HG02623 (cell line): Measurements from ENCODE around the gene BASP1.
"Not testable (repeated sequence)": the region's sequence is repeated elsewhere in the genome, so short reads cannot be mapped to it uniquely, and the experiment has no call there.

Source experiments
- ATAC-seq: cut with Tn5 transposase; IDR thresholded peaks from one replicate; pipeline ENCODE4 v1.9.1; 2021; ENCODE audit warnings: moderate library complexity; ENCODE audit not compliant: unreplicated experiment

Gene BASP1

DNA sequence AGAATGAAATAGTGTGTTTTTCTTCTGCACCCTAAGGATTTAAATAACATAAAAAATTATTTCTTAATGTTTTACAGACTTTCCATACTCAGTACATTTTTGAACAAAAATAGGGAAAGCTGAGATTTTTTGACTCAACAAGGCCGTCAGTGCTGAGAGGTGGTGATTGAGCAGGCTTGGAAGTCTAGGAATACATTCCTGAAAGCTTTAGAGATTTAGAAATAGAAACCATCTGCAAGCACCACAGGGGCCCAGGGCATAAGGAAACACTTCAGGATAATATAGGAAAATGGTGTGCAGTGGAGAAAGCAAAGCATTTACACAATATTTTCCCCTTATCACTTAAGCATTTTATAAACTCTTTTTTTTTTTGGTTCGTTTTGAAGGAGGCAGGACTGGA is 5.2 kb downstream of the BASP1 start:
- no peak for ATAC-seq

- ATAC-seq: peak; percentile 39
Measured at GRCh38 chr5:17223367-17224185, 6.1 kb downstream of the BASP1 start.

GRCh38 chr5:17224858-17225511 is 7.6 kb downstream of the BASP1 start:
- ATAC-seq: peak; percentile 60

DNA sequence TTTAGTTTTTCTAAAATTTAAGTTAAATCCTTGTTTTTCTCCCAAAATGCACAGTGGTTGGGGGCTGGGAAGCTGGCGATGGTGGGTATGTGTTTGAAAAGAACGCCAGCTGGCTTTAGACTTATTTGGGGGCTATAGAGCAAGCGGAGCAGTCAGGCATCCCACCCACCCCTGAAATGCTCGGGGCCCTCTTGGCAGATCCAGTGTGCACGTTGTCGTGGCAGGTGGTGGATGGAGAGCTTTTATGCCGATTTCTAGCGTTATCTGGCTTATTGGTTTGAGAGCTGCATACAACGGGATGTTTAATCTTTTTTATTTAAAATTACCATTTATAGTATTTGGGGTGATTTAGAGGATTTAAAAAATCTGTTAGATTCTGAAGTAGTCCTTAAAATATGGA is 8.1 kb downstream of the BASP1 start:
- ATAC-seq: no peak

DNA sequence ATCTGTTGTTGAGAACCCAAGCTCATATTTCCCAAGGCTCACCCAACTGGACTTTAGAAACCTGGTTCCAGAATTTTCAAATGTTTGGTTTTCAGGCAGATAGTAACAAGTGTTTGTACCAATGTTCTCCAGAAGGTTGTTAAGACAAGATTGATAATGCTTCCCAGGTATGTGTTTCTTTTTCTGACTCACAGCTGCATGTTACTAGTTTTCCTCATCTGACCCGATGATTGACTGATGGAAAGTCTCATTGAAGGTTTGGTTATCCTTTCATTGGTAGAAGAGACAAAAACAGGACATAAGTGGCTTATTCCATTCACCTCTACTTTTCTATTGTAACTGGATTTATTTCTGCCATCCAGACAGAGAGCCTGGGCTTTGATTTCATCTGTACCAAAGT is 10.4 kb downstream of the BASP1 start:
- ATAC-seq: no peak

DNA sequence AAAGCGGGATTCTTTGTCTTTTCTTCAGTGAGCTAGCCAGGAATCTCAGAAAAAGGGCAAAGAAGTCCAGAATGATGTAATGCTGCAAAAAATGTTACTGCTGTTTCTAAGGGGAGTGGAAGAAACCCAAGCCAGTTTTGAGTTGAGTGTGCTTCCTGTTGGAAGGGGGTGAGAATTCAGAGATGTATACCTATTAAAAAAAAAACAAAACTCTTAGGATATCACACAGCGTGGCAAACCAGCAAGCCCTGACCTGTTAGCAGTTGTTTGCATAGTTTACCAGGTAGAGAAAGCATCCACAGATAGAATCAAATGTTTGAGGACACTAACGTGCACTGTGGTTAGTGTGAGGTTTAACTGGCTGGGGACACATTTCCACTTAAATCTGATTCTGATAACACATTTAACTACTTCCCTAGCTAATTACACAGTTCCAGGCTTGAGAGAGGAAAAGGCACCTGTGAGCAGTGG is 11.4 kb downstream of the BASP1 start:
- ATAC-seq: peak; percentile 45

DNA sequence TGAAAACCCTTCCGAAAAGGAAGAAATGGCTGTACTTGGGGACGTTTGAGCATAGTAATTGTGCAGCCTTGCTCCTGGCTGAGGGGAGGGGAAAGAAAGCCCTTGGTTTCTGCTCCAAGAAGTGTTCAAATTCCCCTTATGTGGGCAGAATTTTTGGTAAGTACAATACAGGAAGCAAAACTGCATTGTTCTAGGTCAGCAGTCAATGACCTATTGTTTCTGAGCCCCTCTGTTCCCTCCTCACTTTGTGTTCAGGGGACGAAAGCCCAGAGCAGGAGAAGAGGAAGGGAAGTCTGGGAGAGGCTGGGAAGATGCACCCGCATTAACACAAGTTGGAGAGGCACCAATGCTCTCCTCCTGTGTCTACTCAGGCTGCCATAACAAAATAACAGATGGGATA is 11.9 kb downstream of the BASP1 start:
- peak; percentile 31 for ATAC-seq

GRCh38 chr5:17230191-17230590 is 12.8 kb downstream of the BASP1 start:
- no peak for ATAC-seq

DNA sequence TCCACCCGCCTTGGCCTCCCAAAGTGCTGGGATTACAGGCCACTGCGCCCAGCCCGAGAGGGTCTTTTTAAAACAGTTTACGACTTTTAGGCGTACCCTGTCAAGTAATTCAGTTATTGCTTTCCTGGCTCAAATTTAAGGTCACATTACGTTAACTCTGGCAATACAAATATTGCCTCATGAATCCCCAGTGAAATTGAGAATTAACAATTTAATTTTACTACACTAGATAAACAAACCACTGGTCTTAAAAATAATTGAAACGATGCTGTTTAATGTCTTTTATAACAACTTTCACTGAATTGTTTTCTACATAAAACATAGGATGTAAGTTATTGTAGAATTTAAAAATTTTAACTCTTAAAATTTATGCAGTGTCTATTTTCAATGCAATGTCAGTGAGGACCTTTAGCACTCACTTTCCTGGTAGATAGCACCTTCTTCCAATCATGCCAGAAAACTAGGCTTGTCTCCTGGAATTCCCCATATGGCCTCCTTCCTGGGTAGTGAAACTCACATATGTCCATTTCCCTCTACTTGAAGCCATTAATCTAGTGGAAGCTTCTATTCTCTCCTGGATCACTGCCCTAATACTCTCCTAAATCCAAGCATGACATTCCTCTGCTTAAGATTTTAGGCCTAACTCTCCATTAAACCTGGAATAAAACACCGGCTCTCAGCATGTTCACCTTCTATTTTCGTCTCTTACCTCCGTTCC is 13.5 kb downstream of the BASP1 start:
- ATAC-seq: no peak

GRCh38 chr5:17232405-17232804 is 15.0 kb downstream of the BASP1 start:
- ATAC-seq: no peak

DNA sequence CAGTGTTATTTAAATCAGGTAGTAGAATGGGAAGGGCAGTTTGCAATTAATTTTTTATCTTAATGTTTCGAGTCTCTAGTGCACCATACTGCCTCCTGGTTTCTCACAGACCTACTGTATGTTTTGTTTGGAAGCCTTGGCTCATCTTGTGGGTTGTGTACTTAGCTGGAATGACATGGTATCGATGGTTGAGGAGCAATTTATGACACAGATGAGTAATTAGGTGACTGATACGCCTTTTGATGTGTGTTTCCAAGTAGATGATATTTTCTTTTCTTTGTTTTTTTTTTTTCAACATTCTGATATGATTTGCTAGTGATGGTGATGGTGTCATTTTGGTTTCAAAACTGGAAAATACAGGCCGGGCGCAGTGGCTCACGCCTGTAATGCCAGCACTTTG is 16.1 kb downstream of the BASP1 start:
- no peak for ATAC-seq

GRCh38 chr5:17234374-17234773 is 16.9 kb downstream of the BASP1 start:
- no peak for ATAC-seq

- ATAC-seq: no peak
Measured at GRCh38 chr5:17235731-17236330, 18.4 kb downstream of the BASP1 start.

DNA sequence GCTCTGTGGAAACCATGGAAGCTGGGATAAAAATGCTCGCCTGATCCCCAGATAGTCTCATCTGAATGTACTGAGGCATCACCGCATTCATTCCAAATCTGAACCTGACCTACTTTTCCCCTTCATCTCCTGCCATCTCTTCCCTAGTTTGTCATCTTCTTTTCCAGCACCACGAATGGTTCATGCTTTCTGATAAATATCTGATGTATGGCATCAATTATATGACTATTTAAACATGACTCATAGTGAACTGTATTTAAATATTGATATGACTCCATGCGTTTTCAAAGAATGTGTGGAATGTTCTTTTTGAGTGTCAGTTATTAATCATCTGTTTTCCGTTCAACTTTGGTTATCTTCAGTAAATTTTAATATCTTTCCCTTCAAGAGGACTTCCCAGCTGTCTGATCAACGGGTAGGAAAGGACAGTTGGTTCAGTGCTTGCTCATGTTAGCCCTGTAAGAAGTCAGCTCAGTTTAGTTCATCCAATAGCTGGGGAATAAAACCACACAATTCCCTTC is 21.1 kb downstream of the BASP1 start:
- ATAC-seq: no peak

GRCh38 chr5:17239953-17240352 is 22.5 kb downstream of the BASP1 start:
- no peak for ATAC-seq

- ATAC-seq: no peak
Measured at GRCh38 chr5:17240487-17240886, 23.1 kb downstream of the BASP1 start.

- ATAC-seq: no peak
Measured at GRCh38 chr5:17241635-17242034, 24.2 kb downstream of the BASP1 start.

DNA sequence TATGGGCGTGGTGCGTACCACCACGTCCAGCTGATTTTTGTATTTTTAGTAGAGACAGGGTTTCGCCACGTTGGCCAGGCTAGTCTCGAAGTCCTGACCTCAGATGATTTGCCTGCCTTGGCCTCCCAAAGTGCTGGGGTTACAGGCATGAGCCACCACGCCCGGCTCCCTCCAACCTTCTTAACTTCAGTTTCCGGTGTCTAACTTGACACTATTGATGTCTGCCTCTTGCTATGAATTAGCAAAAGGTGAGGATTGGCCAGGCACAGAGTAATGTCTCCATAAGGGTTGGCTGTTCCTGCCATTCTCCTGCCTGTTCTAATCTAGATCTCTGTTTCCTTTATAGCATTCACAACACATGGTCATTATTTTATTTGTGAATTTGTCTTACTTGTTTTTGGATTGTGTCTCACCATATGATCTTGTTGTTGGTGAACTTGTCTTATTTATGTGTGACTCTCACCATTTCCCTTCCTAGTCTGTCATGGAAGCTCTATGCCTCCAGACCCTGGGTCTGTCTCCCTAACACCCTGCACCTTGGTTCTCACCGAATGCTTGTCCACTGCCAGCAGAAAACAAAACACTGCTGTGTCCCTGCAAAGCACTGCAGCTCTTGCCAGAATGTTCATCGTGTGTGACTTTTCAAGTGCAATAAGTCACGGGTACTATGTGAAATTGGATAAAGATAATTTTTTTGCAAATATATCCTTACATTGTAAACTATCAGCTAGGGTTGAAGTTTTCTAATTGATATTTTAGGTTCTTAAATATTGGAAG is 26.0 kb downstream of the BASP1 start:
- no peak for ATAC-seq

DNA sequence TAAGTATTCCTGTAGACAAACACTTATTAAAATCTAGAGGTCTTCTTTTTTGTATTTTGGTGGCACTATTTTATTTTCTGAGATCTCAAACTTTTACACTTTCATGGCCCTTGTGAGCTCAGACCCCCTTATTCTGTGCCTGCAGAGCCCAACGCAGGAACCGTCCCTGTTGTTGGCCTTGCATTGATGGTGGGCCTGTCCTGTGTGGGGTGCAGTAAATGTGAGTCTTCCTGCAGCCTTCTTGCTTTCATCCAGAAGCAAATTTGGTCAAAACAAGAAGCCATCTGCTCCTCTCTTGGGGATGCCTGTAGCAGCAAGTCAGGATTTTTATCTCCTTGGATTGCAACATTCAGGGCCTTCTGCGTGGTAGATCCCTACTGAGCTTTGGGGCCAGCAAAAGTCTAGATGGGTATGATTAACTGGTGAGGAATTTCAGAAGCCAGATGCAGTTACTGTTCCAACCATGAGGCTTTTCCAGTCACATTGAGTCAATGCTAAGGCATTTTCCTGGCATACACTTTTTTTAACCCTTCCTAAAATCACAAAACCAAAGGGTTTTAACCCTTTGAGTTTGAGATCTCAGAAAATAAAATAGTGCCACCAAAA is 31.7 kb downstream of the BASP1 start:
- ATAC-seq: no peak

DNA sequence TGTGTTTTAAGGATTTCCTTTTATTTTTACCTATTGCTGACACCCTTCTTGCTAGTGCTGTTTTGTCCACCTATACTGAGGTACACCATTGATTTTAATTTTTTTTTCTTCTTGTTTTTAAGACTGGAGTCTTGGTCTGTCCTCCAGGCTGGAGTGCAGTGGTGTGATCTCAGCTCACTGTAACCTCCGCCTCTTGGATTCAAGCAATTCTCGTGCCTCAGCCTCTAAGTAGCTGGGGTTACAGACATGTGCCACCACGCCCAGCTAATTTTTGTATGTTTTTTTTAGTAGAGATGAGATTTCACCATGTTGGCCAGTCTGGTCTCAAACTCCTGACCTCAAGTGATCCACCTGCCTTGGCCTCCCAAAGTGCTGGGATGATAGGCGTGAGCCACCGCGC is 32.4 kb downstream of the BASP1 start:
- not testable (repeated sequence) for ATAC-seq
